HUES48 (cell line): ENCODE results near the gene EPHB2.

Source experiments
- H3K27ac ChIP-seq: one replicate; pipeline ENCODE4 v1.7.0; 2013; ENCODE audit warnings: low read depth, low read length, inconsistent platforms
- H3K27me3 ChIP-seq: 2 replicates; pipeline ENCODE4 v1.6.1; 2013; ENCODE audit warnings: mild to moderate bottlenecking, low read length; ENCODE audit not compliant: control insufficient read depth, insufficient read depth
- H3K36me3 ChIP-seq: 2 replicates; pipeline ENCODE4 v1.6.1; 2013; ENCODE audit warnings: low read length; ENCODE audit not compliant: control insufficient read depth, insufficient read depth
- H3K4me1 ChIP-seq: 2 replicates; pipeline ENCODE4 v1.6.1; 2013; ENCODE audit warnings: mild to moderate bottlenecking, low read length; ENCODE audit not compliant: control insufficient read depth, insufficient read depth
- H3K4me3 ChIP-seq: 2 replicates; pipeline ENCODE4 v1.5.1; 2013; ENCODE audit warnings: mild to moderate bottlenecking, low read depth, low read length
- H3K9ac ChIP-seq: 2 replicates; pipeline ENCODE4 v1.6.1; 2013; ENCODE audit warnings: mild to moderate bottlenecking, low read depth, low read length, moderate library complexity
- H3K9me3 ChIP-seq: 2 replicates; pipeline ENCODE4 v1.6.1; 2013; ENCODE audit warnings: low read length; ENCODE audit not compliant: control insufficient read depth, insufficient read depth

EPHB2 gene

GRCh38 chr1:22772014-22772413 is 61.4 kb downstream of the EPHB2 start:
- Histone ChIP-seq H3K36me3 (no peaks in the 10 kb centered on the region), H3K27me3 (no peaks in the 10 kb centered on the region), H3K4me1 (no peaks in the 10 kb centered on the region), H3K9ac (no peak overlapping the region), H3K9me3 (no peaks in the 10 kb centered on the region), H3K27ac (no peak overlapping the region), H3K4me3 (no peak overlapping the region)

DNA sequence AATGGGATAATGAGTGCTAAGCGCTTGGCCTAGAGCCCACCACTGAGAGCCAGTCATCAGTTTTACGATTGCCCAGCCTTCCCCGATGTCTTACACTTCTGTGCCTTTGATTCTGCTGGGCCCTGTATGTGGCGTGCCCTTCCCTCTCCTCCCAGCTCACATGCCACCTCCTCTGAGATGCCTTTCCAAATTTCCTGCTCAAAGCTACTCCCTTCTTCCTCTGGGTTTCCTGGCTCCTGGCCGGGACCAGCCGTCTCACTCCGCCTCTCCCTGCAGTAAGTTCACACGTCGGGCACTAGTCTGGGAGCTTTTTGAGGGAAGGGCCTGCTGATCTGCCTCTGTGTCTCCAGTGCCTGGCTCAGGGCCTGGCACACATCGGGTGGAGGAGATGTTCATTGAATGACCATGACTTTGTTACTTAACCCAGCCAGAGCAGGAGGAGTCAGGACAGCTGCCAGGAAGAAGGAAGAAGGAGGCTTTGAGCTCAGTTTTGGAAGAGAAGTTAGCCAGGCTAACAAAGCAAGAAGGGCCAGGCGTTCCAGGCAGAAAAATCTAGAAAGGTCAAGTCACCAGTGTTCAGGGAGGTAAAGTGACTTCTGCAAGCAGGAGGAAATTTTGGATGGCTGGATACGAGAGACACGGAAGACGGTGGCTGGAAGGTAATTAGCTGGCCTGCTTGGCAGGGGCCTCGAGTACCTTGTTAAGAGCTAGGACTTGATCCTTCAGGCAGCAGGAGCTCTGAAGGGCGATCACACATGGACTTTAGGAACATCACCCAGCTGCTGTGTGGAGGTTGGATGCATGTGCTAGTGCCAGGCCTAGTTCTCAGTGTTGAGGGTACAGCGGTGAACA is 63.6 kb downstream of the EPHB2 start:
- Histone ChIP-seq H3K36me3 (no peaks in the 10 kb centered on the region), H3K4me1 (no peaks in the 10 kb centered on the region; the same call in 1 of the 2 replicates), H3K9me3 (no peaks in the 10 kb centered on the region), H3K4me3 (no peak overlapping the region), H3K27me3 (no peaks in the 10 kb centered on the region), H3K9ac (no peak overlapping the region), H3K27ac (no peak overlapping the region)

- no peaks in the 10 kb centered on the region for H3K27me3 ChIP-seq
- no peaks in the 10 kb centered on the region for H3K9me3 ChIP-seq
These were observed 64.2 kb downstream of the EPHB2 start for GRCh38 chr1:22774833-22775182.

DNA sequence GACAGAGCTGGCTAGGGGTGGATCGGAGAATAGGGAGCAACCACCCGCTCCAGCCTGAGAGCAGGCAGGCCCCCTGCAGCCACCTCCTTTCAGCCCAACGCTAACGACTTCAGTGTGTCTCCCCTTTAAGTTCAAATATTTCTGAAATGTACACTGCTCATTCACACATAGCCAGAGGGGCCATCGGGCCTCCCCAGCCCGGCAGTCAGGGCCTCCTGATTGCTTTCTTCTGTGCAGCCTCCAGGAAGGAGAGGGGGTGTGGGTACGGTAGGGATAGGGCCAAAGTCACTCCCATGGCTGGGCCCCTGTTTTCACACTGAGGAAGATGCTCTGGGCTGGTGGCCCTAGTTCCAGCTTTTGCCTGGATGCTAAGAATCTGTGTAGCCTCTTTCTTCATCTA is 64.8 kb downstream of the EPHB2 start:
- Histone ChIP-seq H3K27ac (no peak overlapping the region), H3K27me3 (no peaks in the 10 kb centered on the region), H3K4me1 (no peaks in the 10 kb centered on the region; the same call in 1 of the 2 replicates), H3K36me3 (no peaks in the 10 kb centered on the region), H3K9me3 (no peaks in the 10 kb centered on the region), H3K4me3 (no peak overlapping the region), H3K9ac (no peak overlapping the region)

More at GRCh38 chr1:22774833-22775182, 64.2 kb downstream of the EPHB2 start:
- H3K27ac ChIP-seq, result no peak overlapping the region
- H3K4me3 ChIP-seq, result no peak overlapping the region
- no peaks in the 10 kb centered on the region for H3K36me3 ChIP-seq
- H3K4me1 ChIP-seq, result no peaks in the 10 kb centered on the region; the same call in 1 of the 2 replicates
- no peak overlapping the region for H3K9ac ChIP-seq

GRCh38 chr1:22776035-22776613 is 65.5 kb downstream of the EPHB2 start:
- no peak overlapping the region for H3K27ac ChIP-seq
- no peaks in the 10 kb centered on the region for H3K9me3 ChIP-seq
- H3K4me3 ChIP-seq, result no peak overlapping the region
- H3K4me1 ChIP-seq, result no peaks in the 10 kb centered on the region; the same call in 1 of the 2 replicates
- no peaks in the 10 kb centered on the region for H3K27me3 ChIP-seq
- H3K9ac ChIP-seq, result no peak overlapping the region
- no peaks in the 10 kb centered on the region for H3K36me3 ChIP-seq

GRCh38 chr1:22777388-22778057 is 66.9 kb downstream of the EPHB2 start:
- H3K36me3 ChIP-seq, result no peaks in the 10 kb centered on the region
- H3K27ac ChIP-seq, result no peak overlapping the region
- H3K4me3 ChIP-seq, result no peak overlapping the region
- no peaks in the 10 kb centered on the region for H3K27me3 ChIP-seq
- peaks cover 1% of the 10 kb centered on the region; the same call in 1 of the 2 replicates for H3K4me1 ChIP-seq
- no peaks in the 10 kb centered on the region for H3K9me3 ChIP-seq
- H3K9ac ChIP-seq, result no peak overlapping the region

DNA sequence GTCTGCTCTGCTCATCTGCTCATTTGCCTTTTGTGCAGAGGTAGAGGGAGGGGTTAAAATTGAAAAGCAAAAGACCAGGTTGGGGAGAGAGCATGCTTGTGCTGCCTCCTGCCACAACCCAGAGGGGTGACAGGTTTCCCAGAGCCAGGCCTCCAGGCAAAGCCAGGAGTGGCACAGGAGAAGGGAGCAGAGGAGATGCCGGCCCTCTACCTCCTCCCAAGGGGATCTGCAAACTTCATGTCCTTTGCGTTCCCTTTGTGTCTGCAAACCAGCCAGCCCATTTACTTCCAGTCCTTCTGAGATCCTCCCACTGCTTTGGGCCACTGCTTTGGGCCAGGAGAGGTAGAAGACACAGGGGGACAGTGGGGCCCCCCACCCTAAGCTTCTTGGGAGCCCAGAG is 67.8 kb downstream of the EPHB2 start:
- Histone ChIP-seq H3K4me3 (no peak overlapping the region), H3K27me3 (no peaks in the 10 kb centered on the region), H3K36me3 (no peaks in the 10 kb centered on the region), H3K4me1 (peaks cover 3% of the 10 kb centered on the region; the same call in 1 of the 2 replicates), H3K9ac (no peak overlapping the region), H3K9me3 (no peaks in the 10 kb centered on the region), H3K27ac (no peak overlapping the region)

DNA sequence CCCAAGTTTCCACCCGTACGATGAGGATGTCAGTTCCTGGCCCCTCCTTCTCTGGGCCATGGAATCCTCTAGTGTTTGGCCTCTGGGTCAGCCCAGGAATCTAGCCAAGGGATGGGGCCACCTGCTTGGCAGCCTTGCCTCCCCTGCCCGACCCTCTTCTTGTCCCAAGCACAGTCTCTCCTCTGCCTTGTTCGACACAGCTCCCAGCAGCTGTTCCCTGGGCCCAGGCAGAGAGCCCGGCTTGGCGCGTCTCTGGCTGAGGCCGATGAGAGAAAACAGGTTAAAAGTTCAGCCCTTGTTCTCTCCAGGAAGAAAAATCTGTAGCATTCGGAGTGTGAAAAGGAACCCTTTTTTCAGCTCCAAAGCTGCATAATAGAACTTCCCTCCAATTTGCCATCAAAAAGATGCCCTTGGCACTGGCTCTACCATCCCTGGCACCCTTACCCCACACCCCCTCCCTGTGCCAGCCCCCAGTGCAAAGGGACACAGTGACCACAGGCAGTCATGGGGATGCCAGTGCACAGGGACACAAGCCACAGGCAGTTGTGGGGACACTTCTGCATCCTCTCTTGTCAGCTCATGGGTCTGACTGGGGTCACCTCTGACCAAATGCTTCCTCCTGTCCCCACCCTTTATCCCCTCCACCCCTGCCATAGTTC is 68.4 kb downstream of the EPHB2 start:
- Histone ChIP-seq H3K4me1 (peaks cover 3% of the 10 kb centered on the region; the same call in 1 of the 2 replicates), H3K9me3 (no peaks in the 10 kb centered on the region), H3K36me3 (no peaks in the 10 kb centered on the region), H3K27me3 (no peaks in the 10 kb centered on the region), H3K27ac (no peak overlapping the region), H3K9ac (no peak overlapping the region), H3K4me3 (no peak overlapping the region)

- Histone ChIP-seq H3K27ac (no peak overlapping the region), H3K27me3 (no peaks in the 10 kb centered on the region), H3K9ac (no peak overlapping the region)
These were observed 70.1 kb downstream of the EPHB2 start for GRCh38 chr1:22780696-22781095.

GRCh38 chr1:22781483-22781882 is 70.8 kb downstream of the EPHB2 start:
- H3K9me3 ChIP-seq, result no peaks in the 10 kb centered on the region
- H3K27me3 ChIP-seq, result no peaks in the 10 kb centered on the region

More at GRCh38 chr1:22780696-22781095, 70.1 kb downstream of the EPHB2 start:
- Histone ChIP-seq H3K4me3 (no peak overlapping the region), H3K4me1 (peaks cover 3% of the 10 kb centered on the region; the same call in 1 of the 2 replicates), H3K36me3 (no peaks in the 10 kb centered on the region), H3K9me3 (no peaks in the 10 kb centered on the region)

More at GRCh38 chr1:22781483-22781882, 70.8 kb downstream of the EPHB2 start:
- Histone ChIP-seq H3K4me3 (no peak overlapping the region), H3K9ac (no peak overlapping the region), H3K4me1 (peaks cover 3% of the 10 kb centered on the region; the same call in 1 of the 2 replicates), H3K27ac (no peak overlapping the region), H3K36me3 (no peaks in the 10 kb centered on the region)
